Thoracic aorta (tissue), 2 donors: ENCODE measurements around the gene SPAG5. TPM values are rescaled to one million over a fixed set of nuclear protein-coding genes. Genes with fewer than 3 reads are reported as not detected.
A peak's percentile ranks its signal among the peaks of the same experiment; 100 is the strongest.
"Not testable (repeated sequence)": the region's sequence is repeated elsewhere in the genome, so short reads cannot be mapped to it uniquely, and the experiment has no call there.

ENCODE experiments used
- ATAC-seq: fragments of 150-250 bp; one replicate; pipeline ENCODE4 v1.8.0; 2017; ENCODE audit warnings: low read depth; ENCODE audit not compliant: insufficient number of reproducible peaks, low FRiP score
- DNase-seq: peaks from one replicate; pipeline ENCODE4 v3.0.0-alpha.2; 2020; ENCODE audit warnings: low spot score
- H3K27ac ChIP-seq, 2 donors: fragments of 200-600 bp; sonication (generic); 1 replicate in 1 of 2; 2 replicates in 1 of 2; pipeline ENCODE4 v1.5.1; 2016; ENCODE audit warnings: mild to moderate bottlenecking in 2 of 2, moderate library complexity in 2 of 2
- H3K27me3 ChIP-seq: fragments of 200-600 bp; sonication (generic); replicated peaks from 2 replicates; pipeline ENCODE4 v1.6.0; 2016; ENCODE audit warnings: mild to moderate bottlenecking; ENCODE audit not compliant: insufficient read depth
- H3K36me3 ChIP-seq: fragments of 200-600 bp; sonication (generic); one replicate; pipeline ENCODE4 v1.5.1; 2016
- H3K4me1 ChIP-seq, 2 donors: fragments of 200-600 bp; sonication (generic); 1 replicate in 1 of 2; 2 replicates in 1 of 2; pipeline versions ENCODE4 v1.5.1 to v1.6.0; 2016; ENCODE audit warnings: low read depth in 2 of 2, mild to moderate bottlenecking in 1 of 2; ENCODE audit not compliant: control insufficient read depth in 1 of 2
- H3K4me3 ChIP-seq: fragments of 200-600 bp; sonication (generic); 2 replicates; pipeline ENCODE4 v1.5.1; 2016; ENCODE audit warnings: mild to moderate bottlenecking
- H3K9me3 ChIP-seq: fragments of 200-600 bp; sonication (generic); 2 replicates; pipeline ENCODE4 v1.5.1; 2016
- total RNA-seq, 2 donors: library from RNA; depleted of rRNA; stranded (reverse); fragments of >200 nt; gene quantifications; one replicate each; pipeline versions ENCODE4 v1.1.0 to v1.2.3, GENCODE V29; 2016
- TF ChIP-seq, protein P1 (sequence below): fragments of 200-600 bp; sonication (generic); IDR thresholded peaks from one replicate; pipeline ENCODE4 v1.5.1; 2019; ENCODE audit warnings: antibody characterized with exemption

SPAG5 gene
- total RNA-seq, 2 donors from 2014 or later, result 1.6 to 5.9 TPM

DNA sequence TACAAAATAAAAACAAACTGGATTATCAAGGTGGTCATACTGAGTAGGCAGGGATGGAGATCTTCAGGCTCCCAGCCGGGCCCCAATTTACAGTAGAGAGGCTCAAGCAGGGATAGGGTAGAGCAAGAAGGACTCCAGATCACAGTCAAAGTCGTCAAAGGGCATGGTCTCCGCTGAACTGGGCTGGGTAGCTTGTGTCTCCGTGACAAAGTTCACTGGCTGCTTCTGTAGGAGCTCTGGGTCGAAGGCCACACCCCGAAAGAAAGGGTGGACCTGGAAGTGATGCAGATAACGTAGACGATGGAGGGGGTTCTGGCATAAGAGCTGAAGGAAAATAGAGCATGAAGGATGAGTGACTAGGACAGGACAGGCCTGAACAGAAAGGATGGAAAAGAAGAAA is 11.6 kb upstream of the SPAG5 start:
- Histone ChIP-seq H3K4me1 (no peaks in the 10 kb centered on the region), H3K9me3 (no peaks in the 10 kb centered on the region), H3K36me3 (peaks cover 5% of the 10 kb centered on the region), H3K27me3 (no peaks in the 10 kb centered on the region), H3K27ac (no peak overlapping the region), H3K4me3 (no peak overlapping the region)
- DNase-seq, result no peak
- TF ChIP-seq, protein P1, sequence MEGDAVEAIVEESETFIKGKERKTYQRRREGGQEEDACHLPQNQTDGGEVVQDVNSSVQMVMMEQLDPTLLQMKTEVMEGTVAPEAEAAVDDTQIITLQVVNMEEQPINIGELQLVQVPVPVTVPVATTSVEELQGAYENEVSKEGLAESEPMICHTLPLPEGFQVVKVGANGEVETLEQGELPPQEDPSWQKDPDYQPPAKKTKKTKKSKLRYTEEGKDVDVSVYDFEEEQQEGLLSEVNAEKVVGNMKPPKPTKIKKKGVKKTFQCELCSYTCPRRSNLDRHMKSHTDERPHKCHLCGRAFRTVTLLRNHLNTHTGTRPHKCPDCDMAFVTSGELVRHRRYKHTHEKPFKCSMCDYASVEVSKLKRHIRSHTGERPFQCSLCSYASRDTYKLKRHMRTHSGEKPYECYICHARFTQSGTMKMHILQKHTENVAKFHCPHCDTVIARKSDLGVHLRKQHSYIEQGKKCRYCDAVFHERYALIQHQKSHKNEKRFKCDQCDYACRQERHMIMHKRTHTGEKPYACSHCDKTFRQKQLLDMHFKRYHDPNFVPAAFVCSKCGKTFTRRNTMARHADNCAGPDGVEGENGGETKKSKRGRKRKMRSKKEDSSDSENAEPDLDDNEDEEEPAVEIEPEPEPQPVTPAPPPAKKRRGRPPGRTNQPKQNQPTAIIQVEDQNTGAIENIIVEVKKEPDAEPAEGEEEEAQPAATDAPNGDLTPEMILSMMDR, result no peak
- ATAC-seq, result no peak

DNA sequence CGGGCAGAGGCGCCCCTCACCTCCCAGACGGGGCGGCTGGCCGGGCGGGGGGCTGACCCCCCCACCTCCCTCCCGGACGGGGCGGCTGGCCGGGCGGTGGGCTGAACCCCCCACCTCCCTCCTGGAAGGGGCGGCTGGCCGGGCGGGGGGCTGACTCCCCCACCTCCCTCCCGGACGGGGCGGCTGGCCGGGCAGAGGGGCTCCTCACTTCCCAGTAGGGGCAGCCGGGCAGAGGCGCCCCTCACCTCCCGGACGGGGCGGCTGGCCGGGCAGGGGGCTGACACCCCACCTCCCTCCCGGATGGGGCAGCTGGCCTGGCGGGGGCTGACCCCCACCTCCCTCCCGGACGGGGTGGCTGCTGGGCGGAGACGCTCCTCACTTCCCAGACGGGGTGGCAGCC is 5.2 kb upstream of the SPAG5 start:
- not testable (repeated sequence) for H3K4me1 ChIP-seq, H3K9me3 ChIP-seq, H3K27ac ChIP-seq, H3K36me3 ChIP-seq, ATAC-seq, DNase-seq, H3K27me3 ChIP-seq, H3K4me3 ChIP-seq

DNA sequence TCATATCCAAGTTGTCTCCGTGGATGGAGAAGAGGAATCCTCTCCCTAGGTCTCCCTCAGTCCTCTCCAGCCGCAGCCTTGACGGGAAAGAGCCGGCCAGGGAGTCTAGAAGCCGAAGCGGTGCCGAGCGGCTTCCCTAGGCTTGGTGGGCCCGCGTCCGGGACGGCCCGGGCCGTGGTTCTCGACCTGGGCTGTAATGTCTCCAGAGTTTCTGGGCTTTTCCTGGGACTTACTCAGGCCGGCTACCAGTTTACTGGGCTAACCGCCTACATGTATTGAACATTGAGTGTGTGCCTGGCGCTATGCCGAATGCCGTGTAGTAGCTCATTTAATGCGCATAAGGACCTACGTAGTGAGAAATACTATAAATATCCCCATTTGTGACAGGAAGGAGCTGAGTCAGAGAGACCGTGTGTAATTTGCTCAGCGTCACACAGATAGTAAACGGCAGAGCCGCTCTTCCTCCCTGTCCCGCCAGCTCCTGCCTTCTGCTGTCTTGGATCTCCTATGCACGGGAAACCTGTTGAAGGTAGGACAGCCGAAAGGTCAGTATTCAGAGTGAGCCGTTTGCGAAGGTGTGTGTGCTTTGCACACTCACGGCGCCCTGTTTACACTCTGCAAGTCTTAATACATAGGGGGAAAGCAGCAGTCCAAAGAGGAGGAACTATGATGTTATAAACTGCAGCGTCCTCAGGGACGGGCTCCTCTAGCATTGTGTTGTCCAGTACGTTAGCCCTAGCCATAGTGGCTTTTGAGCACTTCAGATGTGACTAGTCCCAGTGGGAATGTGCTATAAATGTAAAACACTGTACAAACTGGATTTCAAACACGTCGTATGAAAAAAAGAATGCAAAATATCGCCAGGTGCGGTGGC is 723 bp upstream of the SPAG5 start:
- no peaks in the 10 kb centered on the region for H3K9me3 ChIP-seq
- H3K27ac ChIP-seq, result peak overlapping the region; percentile 95 to 98
- H3K4me3 ChIP-seq, result peak overlapping the region; percentile 88
- TF ChIP-seq, protein P1, result no peak
- H3K27me3 ChIP-seq, result no peaks in the 10 kb centered on the region
- DNase-seq, result peak; percentile 76
- peak; percentile 80 for ATAC-seq
- peaks cover 5 to 16% of the 10 kb centered on the region in 2 donors for H3K4me1 ChIP-seq
- H3K36me3 ChIP-seq, result no peaks in the 10 kb centered on the region

DNA sequence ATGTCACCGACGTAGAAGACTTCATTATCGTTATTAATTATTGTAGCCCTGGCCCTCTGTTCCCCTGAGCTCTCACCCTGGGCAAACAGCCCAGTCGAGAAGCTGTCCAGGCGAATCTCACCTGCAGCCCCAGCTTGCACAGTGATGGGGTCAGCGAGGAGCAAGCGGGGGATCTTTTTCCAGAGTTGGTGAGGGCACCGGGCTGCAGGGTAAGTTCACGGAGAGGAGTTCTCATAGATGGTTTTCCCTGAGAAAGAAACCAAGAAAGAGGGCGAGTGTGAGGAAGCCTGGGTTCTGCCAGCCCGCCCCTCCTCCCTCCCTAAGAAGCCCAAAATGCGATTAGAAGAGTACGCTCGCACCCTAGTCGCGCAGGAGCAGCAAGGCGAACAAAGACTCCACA is 436 bp downstream of the SPAG5 start:
- no peak for ATAC-seq
- TF ChIP-seq, protein P1, result no peak
- DNase-seq, result no peak

DNA sequence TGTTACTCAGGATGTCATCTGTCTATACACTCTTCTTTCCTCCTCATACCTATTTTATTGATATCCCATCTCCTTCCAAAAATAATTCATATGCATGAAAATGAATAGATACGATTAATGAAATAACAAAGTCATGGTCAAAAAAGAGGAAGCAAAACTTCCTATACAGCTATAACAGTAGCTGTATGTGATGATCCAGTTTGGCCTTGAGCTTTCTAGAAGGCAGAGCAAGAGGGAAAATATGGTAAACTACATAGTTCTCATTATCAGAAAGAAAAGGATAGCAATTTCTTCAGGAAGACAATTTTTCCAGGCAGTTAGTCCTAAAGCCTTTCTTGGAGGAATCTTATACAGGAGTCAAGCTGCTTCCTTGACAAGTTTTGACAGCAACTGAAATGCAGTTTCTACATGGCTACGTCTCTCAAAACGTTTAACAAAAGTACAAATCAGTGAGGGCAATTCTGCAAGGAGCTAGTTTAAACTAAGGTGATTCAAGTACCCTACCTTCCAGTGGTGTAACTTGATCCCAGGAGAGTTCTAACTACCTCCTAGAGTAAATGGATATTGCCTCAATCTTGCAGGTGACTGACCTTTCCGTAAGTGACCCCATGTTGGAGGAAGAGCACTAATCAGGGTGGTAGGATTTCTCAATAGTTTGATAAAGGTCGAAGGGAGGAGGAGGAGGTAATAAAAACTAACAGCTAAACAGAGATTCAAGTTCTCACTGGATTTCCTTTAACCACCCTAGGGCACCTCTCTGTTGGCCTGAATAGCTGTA is 1.0 kb downstream of the SPAG5 start:
- no peak overlapping the region for H3K27ac ChIP-seq
- no peaks in the 10 kb centered on the region for H3K36me3 ChIP-seq
- H3K4me1 ChIP-seq, result peaks cover 5 to 16% of the 10 kb centered on the region in 2 donors
- no peaks in the 10 kb centered on the region for H3K27me3 ChIP-seq
- H3K4me3 ChIP-seq, result no peak overlapping the region
- ATAC-seq (no peak), DNase-seq (no peak)
- TF ChIP-seq, protein P1, result no peak
- no peaks in the 10 kb centered on the region for H3K9me3 ChIP-seq

More for the DNA sequence above, 436 bp downstream of the SPAG5 start:
- H3K4me1 ChIP-seq, result peaks cover 5 to 16% of the 10 kb centered on the region in 2 donors
- H3K27ac ChIP-seq, result no peak overlapping the region
- H3K9me3 ChIP-seq, result no peaks in the 10 kb centered on the region
- no peaks in the 10 kb centered on the region for H3K27me3 ChIP-seq
- peak overlapping the region; percentile 88 for H3K4me3 ChIP-seq
- no peaks in the 10 kb centered on the region for H3K36me3 ChIP-seq
